Inflammatory macrophage treated with lipopolysaccharide for 4 hours (primary cell): Measurements from ENCODE around the gene LMX1B.
"Not testable (repeated sequence)": the region's sequence is repeated elsewhere in the genome, so short reads cannot be mapped to it uniquely, and the experiment has no call there.

ENCODE experiments used
- DNase-seq: peaks from one replicate; pipeline ENCODE4 v3.0.0-alpha.2; 2020

The LMX1B gene

DNA sequence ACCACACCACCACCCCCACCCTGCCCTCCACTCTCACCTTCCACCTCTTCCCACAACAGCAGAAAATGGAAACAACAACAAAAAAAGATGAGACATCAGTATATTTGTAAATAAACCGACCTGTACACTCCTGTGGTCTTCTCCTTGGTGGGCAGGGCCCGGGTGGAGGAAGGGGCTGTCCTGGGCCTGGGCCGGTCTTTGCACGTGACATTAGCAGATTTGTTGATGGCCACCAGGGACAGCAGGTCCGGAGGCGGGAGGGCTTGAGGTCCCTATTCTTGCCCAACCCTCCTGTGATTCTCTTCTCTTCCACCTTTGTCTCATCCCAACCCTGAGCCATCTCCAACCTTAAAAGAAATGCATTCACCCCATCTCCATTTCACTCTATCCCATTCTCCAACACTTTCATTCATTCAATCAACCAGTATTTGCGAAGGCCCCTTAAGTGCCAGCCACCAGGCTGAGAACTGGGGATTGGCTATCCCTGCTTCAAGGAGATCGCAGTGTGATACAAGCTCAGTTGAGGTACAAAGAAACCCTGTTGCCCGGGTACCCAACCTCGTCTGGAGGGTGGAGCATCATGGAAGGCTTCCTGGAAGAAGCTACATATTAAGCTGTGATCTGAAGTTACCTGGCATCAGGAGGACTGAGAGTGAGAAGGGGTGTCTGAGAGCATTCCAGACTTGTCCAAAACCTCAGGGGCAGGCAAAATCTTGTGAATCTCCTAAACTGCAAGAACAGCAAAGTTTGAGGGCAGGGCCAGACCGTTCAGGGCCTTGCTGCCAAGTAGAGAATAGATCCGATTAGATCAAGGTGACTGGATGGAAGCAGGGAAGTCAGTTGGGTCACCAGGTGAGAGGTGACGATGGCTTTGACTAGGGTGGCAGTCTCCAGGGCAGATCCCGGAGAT, 87.4 kb downstream of the LMX1B start:
- no peak for DNase-seq

DNA sequence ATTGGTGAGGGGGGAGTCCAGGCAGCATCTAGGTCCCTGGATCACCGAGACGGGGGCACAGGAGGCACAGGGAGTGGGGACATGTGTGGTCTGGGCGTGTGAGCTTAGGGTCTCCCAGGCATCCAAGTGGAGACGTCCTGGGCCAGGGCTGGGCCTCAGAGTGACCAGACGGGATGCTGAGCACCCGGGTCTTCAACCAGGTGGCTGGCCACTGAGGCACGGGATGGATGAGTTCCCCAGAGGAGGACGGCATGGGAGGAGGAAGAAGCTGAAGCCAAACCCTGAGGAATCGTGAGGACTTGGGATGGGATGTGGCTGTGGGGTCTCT, 88.0 kb downstream of the LMX1B start:
- no peak for DNase-seq

DNA sequence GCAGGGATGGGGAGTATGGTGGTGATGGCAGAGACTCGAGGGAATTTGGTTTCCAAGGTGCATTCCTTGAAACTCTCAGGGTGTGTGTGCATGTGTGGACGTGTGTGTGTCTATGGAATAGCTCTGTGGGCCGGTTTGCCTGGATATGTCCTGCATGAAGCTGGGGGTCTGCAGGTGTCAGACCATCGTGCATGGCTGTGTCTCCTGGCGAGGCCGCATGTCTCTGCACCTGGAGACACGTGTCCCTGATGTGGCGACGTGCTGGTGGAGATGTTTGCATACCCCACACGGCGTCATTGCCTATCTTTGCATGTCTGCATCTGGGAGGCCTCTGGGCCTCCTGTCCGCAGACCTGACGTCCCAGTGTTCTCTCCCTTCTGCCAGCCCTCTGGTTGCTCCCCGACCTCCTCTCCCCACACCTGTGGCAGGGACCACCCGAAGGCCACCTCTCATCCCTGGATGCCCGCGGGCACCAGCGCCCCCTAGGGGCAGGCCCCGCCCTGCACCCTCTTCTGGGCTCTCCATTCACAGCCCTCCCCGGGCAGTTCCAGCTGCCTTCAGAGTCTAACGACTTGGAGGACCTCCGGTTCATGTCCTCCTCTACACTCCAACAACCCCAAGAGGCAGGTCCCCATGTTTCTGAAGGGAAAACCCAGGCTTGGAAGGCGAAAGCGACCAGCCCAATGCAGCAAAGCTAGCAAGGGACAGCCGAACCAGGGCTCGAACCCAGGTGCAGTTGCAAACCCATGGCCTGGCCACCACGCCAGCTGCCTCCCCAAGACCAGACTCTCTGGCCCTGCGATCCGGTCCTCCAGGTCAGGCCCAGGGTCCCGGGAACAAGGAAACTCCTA, 88.6 kb downstream of the LMX1B start:
- DNase-seq, result peak; percentile 13

DNA sequence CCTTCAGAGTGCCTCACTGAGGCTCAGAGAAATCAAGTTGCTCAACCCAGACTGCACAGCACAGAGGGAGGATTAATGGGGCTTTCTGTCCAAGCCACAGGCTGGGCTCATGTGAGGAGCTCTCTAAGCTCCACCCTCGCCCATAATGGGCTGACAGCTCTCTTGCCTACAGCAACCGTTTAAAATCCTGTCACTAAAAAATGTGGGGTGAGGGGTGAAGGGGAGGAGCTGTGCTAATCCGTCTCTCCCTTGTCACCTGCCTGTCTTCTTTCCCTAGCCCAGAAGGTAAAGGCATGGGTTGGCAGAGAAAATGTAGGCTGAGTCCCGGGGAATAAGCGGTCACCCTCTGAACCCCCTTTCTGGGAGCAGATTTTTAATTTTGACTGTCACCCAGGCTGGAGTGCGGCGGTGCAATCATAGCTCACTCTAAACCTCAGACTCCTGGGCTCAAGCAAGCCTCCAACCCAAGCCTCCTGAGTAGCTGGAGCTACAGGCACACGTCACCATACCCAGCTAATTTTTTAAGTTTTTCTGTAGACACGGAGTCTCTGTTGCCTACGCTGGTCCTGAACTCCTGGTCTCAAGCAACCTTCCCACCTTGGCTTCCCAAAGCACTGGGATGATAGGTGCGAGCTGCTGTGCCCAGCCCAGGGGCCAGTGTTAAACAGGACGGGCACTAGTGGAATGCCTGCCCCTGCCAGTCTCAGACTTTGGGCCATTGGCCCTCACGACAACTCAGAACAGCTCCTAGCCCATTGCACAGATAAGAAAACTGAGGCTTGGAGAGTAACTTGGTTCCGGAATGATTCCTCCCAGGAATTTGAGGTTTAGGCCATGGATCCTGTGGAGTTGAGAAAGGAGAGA, 89.5 kb downstream of the LMX1B start:
- DNase-seq, result no peak

DNA sequence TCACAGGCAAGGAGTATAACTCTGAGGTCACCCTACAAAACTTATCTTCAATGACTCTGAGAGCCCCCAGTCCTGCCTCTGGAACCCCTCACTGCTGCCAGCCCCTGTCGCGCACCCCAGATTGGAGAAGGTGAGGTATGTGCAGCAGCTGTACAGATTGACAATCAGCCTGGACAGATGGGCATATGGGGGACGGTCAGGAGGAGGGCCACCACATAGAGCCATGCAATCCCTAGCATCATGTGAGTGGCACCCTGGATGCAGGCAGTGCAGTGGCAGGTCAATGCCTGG, 90.1 kb downstream of the LMX1B start:
- no peak for DNase-seq

DNA sequence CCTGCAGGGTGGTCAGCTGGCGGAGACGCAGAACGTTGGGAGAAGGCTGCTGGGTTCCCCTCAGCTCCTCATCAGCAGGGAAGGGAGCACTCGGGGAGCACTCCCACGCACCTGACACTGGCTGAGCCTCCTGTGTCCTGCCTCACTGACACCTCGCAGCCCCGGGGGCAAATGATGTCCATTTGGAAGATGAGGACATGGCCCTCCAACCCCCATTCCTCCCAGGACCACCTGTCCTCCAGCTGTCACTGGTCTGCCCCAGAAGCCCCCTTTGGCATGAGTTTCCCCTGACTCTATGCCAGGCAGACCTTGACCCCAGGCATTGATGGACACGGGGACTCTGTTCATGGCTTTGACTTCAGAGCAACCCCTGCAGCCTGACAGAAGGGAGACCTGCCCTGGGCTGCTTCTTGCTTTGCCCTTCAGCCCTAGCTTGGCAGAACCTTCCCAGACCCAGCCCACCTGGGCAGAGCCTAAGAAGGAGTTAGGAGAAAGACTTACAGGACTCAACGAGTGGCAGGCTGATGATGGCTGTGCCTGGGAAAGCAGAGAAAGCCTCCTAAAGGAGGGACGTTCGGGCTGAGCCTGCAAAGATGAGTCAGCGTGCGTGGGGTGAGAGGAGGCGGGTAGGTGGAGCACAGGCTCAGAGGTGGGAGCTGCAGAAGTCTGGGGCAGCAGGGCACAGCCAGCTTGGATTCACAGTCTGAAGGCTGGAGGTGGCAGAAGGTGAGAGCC, 90.6 kb downstream of the LMX1B start:
- DNase-seq, result peak; percentile 24

DNA sequence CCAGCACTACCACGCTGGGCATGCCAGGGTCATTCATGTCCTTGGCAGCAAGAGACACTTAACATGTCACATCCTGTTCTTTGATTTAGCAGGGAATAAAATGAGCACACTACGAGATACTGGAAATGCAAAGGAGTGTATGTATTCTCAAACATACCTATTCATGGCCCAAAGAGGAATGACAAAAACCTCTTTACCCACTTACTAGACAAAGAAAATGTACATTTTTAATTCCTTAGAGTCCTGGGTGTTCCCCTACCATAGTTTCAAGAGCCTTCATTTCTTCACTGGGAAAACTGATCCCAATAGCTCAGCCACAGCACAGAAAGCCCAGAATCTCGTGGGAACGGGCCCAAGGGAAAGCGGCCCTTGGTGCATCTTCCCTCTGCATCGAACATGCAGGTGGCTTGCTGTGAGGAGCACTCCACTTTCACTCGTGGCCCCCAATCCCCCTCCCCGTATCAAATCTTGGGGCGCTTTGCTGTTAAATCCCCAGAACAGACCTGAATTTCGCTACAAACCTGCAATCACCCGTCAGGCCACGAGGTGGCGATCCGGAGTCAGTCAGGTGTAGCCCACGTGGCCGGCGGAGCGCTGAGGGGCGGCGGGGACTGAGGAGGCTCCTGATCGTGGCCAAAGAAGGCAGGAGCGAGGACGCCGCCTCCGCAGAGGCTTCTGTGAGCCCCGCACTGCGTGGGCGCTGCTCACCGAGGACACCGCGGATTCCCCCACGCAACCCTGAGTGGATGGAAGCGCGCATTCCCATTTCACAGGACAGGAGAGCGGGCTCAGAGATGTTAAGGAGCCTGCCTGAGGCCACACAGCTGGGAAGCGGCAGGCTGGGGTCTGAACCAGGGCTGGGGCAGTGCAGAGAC, 91.4 kb downstream of the LMX1B start:
- peak; percentile 58 for DNase-seq

DNA sequence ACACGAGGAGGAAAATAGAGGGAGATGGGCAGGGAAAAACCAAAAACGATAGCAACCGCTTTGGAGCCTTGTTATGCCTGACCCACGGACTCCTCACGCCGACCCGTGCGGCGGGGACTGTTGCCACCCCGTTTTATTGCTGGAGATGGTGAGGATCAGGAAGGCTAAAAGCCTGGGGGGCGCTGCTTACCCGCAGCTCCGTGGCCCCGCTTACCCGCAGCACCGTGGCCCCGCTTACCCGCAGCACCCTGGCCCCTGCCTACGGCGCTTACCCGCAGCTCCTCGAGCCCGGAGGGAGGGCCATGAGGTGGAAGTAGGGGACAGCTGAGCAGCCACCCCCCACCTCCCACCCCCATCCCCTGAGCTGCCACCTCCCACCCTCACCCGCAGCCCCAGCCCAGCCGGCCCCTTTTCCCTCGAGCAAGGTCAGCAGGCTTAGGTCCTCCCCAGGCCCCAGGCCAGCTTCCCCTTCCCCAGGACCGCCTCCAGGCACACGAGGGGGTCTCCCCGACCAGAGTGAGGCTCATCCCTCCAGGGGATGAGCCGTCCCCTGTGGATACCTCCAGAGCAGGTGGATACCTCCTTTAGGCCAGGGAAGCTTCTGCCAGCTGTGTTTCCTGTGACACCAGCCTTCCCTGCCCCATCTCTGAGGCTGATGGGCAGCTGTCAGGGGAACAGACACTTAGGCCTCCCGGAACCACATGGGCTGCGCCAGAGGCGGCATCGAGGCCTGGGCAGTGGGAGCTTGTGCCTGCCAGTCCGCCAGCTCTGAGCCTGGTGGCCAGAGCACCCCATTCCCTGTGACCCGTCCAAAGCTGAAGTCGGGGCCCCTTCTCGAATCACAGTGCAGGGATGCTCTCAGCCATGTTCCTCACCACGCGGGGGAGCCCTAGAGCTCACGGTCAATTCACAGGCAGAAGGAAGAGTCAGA, 92.3 kb downstream of the LMX1B start:
- DNase-seq, result peak; percentile 59

DNA sequence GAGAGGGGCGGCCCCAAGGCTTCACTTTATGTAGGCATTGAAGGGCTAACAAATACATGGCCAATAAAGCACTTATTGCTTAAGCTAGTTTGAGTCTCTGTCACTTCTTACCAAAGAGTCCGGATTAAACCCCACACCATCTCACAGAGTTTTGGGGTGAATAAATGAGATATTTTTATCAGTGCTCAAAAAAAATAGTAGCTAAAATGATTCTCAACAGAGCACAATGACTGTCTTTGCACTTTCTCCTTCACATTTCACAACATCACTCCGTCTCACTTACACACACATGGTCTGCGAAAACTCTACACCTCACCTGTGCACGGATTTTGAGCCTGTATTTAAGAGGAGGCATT, 92.9 kb downstream of the LMX1B start:
- DNase-seq, result no peak

DNA sequence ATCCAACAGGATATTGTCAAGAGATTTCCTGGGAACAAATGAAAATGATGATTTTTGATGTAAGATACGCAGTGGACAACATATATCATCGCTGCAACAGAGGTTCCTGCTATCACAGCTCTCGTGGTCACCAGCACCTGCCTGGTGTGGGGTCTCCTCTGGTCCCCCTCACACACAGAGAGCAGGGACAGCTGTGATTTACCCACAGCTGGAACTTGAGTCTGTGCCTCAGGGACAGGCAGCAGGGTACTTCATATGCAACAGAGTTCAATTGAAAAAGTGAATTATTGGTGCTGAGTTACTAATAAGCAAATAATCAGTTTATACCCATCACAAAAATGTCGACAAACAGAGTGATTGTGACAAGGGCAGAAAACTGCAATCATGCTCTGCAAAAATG, 93.4 kb downstream of the LMX1B start:
- DNase-seq, result no peak

DNA sequence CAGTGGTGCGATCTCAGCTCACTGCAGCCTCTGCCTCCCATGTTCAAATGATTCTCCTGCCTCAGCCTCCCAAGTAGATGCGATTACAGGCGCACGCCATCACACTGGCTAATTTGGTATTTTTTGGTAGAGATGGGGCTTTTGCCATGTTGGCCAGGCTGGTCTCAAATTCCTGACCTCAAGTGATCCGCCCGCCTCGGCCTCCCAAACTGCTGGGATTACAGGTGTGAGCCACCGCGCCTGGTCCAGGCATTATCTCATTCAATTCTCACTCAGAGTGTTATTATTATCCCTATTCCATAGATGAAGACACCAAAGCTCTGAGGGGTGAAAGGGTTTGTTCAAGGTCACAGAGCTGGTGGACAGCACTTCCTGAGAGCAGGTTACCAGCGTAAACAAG, 94.0 kb downstream of the LMX1B start:
- DNase-seq, result not testable (repeated sequence)

DNA sequence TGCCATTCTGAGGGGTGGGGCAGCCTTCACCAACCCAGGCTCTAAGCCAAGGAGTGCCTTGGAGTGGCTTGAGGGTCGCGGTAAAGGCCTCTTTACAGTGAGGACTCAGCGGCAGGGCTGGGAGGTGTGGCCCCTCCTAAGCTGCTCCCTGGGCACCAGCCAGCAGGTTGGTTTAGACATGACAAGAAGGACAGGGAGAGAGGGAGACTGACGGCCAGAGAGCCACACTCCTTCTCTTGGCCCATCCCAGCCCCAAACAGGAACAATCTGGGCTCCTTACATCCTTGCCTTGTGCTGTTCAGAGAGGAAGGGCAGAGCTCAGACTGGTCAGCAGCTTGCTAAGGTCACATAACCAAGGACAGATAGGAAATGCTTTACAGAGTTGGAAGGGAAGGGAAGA, 94.5 kb downstream of the LMX1B start:
- no peak for DNase-seq

DNA sequence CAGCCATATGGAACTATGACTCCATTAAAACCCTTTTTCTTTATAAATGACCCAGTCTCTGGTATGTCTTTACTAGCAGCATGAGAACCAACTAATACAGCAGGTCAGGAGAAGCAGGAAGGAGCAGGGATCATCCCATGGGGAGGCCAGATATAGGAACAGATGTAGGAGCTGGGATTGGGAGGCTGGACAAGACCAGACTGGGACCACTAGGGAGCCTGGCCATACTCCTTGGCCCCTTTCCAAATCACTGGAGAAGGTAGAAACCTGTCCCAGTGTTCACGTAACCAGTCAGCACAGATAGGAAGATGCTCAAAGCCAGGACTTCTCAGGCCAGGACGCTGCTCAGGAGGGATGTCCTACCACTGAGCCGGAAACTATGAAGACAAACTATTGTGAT, 95.5 kb downstream of the LMX1B start:
- no peak for DNase-seq

DNA sequence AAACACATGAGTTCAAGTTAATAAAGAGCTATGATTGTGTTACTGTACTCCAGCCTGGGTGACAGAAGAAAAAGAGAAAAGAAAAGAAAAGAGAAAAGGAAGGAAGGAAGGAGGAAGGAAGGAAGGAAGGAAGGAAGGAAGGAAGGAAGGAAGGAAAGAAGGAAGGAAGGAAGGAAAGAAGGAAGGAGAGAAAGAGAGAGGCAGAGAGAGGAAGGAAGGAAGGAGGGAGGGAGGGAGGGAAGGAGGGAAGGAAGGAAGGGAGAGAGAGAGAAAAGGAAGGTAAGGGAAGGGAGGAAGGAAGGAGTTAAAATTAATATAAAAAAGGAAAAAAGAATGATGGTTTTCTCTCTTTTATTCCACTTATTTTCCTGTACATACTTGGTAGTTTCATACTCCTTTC, 101.7 kb downstream of the LMX1B start:
- no peak for DNase-seq

DNA sequence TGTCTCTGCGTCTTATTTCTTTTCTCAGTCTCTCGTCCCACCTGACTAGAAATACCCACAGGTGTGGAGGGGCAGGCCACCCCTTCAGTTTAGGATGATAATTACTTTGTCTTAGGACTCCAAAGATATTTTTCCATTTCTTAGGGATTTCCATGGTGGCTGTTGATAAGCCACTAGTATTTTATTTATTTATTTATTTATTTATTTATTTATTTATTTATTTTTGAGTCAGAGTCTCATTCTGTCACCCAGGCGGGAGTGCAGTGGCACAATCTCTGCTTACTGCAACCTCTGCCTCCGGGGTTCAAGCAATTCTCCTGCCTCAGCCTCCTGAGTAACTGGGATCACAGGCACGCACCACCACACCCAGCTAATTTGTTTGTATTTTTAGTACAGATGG, 103.7 kb downstream of the LMX1B start:
- DNase-seq, result not testable (repeated sequence)

DNA sequence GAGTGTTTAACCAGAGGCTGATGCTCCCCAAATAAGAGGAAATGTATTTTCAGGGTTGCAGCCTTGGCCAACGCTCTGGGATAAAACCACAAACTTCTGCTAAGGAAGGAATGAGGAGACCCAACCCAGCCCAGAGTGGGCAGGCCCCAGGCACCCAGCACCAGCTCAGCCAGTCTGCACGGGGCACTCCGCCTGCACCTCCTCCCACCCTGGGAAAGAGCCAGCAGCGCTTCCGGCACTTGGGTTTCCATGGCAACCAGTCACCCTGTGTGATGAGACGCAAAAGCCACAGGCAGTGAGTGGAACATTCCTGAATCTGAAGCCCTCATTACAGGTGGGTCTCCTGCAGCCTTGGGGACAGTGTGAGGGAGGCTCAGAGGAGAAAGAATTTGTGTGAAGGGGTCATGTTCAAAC, 105.9 kb downstream of the LMX1B start:
- peak; percentile 92 for DNase-seq

DNA sequence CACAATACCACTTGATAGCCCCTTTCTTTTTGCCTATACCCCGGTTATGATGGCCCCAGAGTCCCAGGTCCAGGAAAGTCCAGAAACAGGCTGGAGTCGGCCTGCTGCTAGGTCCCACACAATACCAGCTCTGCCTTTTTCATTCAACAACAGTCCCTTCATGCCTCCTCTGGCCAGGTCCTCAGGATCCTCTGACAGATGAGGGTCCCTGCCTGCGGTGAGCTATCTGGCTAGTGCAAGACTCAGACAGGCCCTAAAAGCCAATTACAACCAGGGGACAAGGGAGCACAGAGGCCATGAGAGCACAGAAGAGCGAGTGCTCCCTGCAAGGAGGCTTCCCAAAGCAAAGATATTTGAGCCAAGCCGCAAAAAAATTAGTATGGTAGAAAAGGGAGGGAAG, 106.3 kb downstream of the LMX1B start:
- DNase-seq, result no peak

DNA sequence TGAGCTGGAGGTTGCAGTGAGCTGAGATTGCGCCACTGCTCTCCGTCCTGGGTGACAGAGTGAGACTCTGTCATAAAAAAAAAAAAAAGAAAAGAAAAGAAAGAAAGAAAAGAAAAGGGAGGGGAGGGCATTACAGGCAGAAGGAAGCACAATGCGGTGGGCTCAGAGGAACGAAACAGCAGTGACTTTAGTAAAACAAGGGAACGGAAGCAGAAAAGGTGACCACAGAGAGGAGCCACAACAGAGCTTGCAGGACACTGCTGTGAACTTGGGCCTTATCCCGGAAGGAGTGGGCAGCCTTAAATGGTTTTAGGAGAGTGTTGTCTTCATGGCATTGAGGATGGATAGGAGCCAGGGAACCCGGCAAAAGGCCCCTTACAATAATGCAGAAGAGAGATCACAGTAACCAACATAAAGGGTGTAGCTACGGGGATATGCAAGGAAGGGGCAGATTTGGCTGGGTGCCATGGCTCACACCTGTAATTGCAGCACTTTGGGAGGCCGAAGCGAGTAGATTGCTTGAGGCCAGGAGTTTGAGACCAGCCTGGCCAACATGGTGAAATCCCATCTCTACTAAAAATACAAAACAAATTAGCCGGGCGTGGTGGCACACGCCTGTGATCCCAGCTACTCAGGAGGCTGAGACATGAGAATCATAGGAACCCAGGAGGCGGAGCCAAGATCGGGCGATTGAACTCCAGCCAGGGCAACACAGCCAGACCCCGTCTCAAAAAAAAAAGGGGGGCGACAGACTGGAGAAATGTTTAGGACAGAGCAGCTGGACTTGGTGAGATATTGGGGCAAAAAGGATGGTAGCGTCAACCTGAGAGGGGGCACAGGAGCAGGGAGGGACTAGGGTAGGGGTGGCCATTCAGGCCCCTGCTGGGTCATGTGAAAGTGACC, 107.2 kb downstream of the LMX1B start:
- DNase-seq, result no peak

DNA sequence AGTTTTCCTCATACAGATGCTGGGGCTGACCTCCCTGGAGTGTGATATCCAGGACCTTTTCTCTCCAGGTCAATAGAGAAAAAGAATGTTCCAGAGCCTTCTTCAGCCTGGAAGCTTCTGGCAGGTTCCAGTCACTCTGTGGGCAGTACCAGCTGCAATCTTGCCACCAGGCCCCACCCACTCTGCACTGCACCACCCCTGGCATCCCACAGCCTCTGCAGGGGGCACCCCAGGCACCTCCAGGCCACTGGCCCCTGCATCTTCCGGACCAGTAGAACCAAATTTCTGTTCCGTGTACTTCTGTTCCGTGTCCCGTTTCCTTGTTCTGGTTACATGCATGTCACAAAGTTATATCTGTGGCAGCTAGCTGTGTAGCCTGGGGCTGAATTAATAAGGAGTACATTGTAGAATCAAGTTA, 107.8 kb downstream of the LMX1B start:
- no peak for DNase-seq
